Esophagus squamous epithelium (tissue), 5 donors: ENCODE measurements around the gene KIAA1191. TPM values are rescaled to one million over a fixed set of nuclear protein-coding genes. Genes with fewer than 3 reads are reported as not detected.
A peak's percentile ranks its signal among the peaks of the same experiment; 100 is the strongest.

ENCODE experiments used
- DNase-seq: peaks from one replicate; lab custom pipeline; 2025; lab: John Stamatoyannopoulos, UW
- H3K27ac ChIP-seq, 4 donors: fragments of 200-600 bp; sonication (generic); one replicate each; pipeline ENCODE4 v1.5.1; 2016 to 2019; ENCODE audit warnings: mild to moderate bottlenecking in 1 of 4
- H3K27me3 ChIP-seq, 4 donors: fragments of 200-600 bp; sonication (generic); 1 replicate in 3 of 4; 2 replicates in 1 of 4; pipeline versions ENCODE4 v1.5.1 to v1.6.0; 2017 to 2021; ENCODE audit warnings: antibody characterized with exemption in 1 of 4
- H3K36me3 ChIP-seq, 3 donors: fragments of 200-600 bp; sonication (generic); one replicate each; pipeline ENCODE4 v1.5.1; 2016 to 2019
- H3K4me1 ChIP-seq, 3 donors: fragments of 200-600 bp; sonication (generic); one replicate each; pipeline ENCODE4 v1.5.1; 2017 to 2019
- H3K4me3 ChIP-seq, 4 donors: fragments of 200-600 bp; sonication (generic); 1 replicate in 3 of 4; 2 replicates in 1 of 4; pipeline ENCODE4 v1.5.1; 2016 to 2019; ENCODE audit warnings: mild to moderate bottlenecking in 2 of 4, moderate library complexity in 1 of 4
- H3K9me3 ChIP-seq, 3 donors: fragments of 200-600 bp; sonication (generic); one replicate each; pipeline ENCODE4 v1.5.1; 2016 to 2019
- CTCF ChIP-seq, 6 experiments: fragments of 450-650 bp in 4 of 6; fragments of 200-600 bp in 2 of 6; sonication (generic) in 2 of 6; IDR thresholded peaks; one replicate each; pipeline ENCODE4 v1.5.1; 2016 to 2019; ENCODE audit warnings: antibody characterized with exemption in 6 of 6, mild to moderate bottlenecking in 4 of 6, moderate library complexity in 4 of 6
- POLR2A ChIP-seq, 4 donors: fragments of 450-650 bp; IDR thresholded peaks; one replicate each; pipeline ENCODE4 v1.6.1; 2017; ENCODE audit warnings: antibody characterized with exemption in 4 of 4, mild to moderate bottlenecking in 4 of 4, moderate library complexity in 3 of 4
- WGBS, 2 donors: methylation state at CpG; one replicate each; pipeline ENCODE4 v1.1.5; 2018; 5-methylcytosine and 5-hydroxymethylcytosine counted together
- intact Hi-C: fragments of 100-400 bp; cut with DNase I; formaldehyde crosslinking; loops from one replicate; pipeline ENCODE4 v1.15.0; 2022
- total RNA-seq, 4 donors: library from RNA; depleted of rRNA; stranded (reverse); fragments of >200 nt; gene quantifications; one replicate each; pipeline ENCODE4 v1.1.0, GENCODE V29; 2016
- donor health status: DM: yes; HTN: yes; CAD: no.

Gene KIAA1191
- total RNA-seq, 4 donors from 2014 or later, result 57.0 to 99.9 (median 73.7) TPM

- intact Hi-C loops, result no loop called here
- peaks cover 15 to 67% (median 30%) of the 10 kb centered on the region in 3 donors for H3K36me3 ChIP-seq
- 1% methylated on average over 14 to 35 of the region's 47 CpGs for WGBS, 2 donors
Observed at GRCh38 chr5:176388444-176389134, 27.0 kb upstream of the KIAA1191 start, which contains the start of the genes HIGD2A and NOP16. TSS of gene HIGD2A (plus strand) at chr5:176388751. CDS start at chr5:176388820, 69 bp downstream. TSS of gene NOP16 (minus strand) at chr5:176388598. CDS start at chr5:176388539, 59 bp downstream.

GRCh38 chr5:176388003-176388443, 26.5 kb upstream of the KIAA1191 start:
- peak overlapping the region; percentile 58 to 96 (median 72) for H3K4me3 ChIP-seq
- DNase-seq, result no peak
- no peaks in the 10 kb centered on the region for H3K9me3 ChIP-seq
- 0% methylated on average over 8 to 10 of the region's 29 CpGs for WGBS, 2 donors
- H3K36me3 ChIP-seq, result peaks cover 19 to 67% (median 31%) of the 10 kb centered on the region in 3 donors
- peaks cover 10 to 54% (median 20%) of the 10 kb centered on the region in 3 donors for H3K4me1 ChIP-seq
- no peaks in the 10 kb centered on the region for H3K27me3 ChIP-seq
- no peak for TF ChIP-seq CTCF (IDR thresholded peaks at IDR 0.05)
- no peak for TF ChIP-seq POLR2A (IDR thresholded peaks at IDR 0.05)
- intact Hi-C loops, result no loop called here
- peak overlapping the region; percentile 91 to 97 (median 95) for H3K27ac ChIP-seq

More at GRCh38 chr5:176388444-176389134, 27.0 kb upstream of the KIAA1191 start, which contains the start of the genes HIGD2A and NOP16:
- peak; percentile 98 for DNase-seq
- TF ChIP-seq CTCF (IDR thresholded peaks at IDR 0.05) (peak in 4 of 6 experiments; percentile 22 to 32 (median 26)), POLR2A (IDR thresholded peaks at IDR 0.05) (peak in 1 of 4 donors; percentile 12)
- peak within 1 kb of the TSS; percentile 91 to 97 (median 95) for H3K27ac ChIP-seq
- H3K4me1 ChIP-seq, result peaks cover 10 to 54% (median 20%) of the 10 kb centered on the region in 3 donors
- H3K27me3 ChIP-seq, result no peaks in the 10 kb centered on the region
- peak within 1 kb of the TSS; percentile 58 to 96 (median 72) for H3K4me3 ChIP-seq
- H3K9me3 ChIP-seq, result no peaks in the 10 kb centered on the region

GRCh38 chr5:176387384-176387925, 25.9 kb upstream of the KIAA1191 start:
- 22 to 26% methylated on average over 8 of the region's 8 CpGs for WGBS, 2 donors
- TF ChIP-seq CTCF (IDR thresholded peaks at IDR 0.05) (peak in 1 of 6 experiments; percentile 6), POLR2A (IDR thresholded peaks at IDR 0.05) (no peak)
- Histone ChIP-seq H3K27ac (peak overlapping the region in 3 of 4 donors; percentile 95 to 97 (median 95)), H3K9me3 (no peaks in the 10 kb centered on the region), H3K36me3 (peaks cover 18 to 67% (median 31%) of the 10 kb centered on the region in 3 donors), H3K4me3 (peak overlapping the region; percentile 58 to 96 (median 72)), H3K27me3 (no peaks in the 10 kb centered on the region), H3K4me1 (peaks cover 10 to 57% (median 20%) of the 10 kb centered on the region in 3 donors)
- intact Hi-C loops, result no loop called here
- DNase-seq, result no peak

- 44 to 100% methylated on average over 1 of the region's 1 CpG for WGBS, 2 donors
- TF ChIP-seq POLR2A (IDR thresholded peaks at IDR 0.05) (no peak), CTCF (IDR thresholded peaks at IDR 0.05) (no peak)
- Histone ChIP-seq H3K27me3 (no peaks in the 10 kb centered on the region), H3K4me1 (peaks cover 10 to 65% (median 20%) of the 10 kb centered on the region in 3 donors), H3K36me3 (peaks cover 12 to 67% (median 33%) of the 10 kb centered on the region in 3 donors), H3K4me3 (no peak overlapping the region), H3K27ac (peak overlapping the region in 1 of 4 donors; percentile 21), H3K9me3 (no peaks in the 10 kb centered on the region)
- intact Hi-C loops, result no loop called here
- DNase-seq, result no peak
Observed at GRCh38 chr5:176386491-176386890, 24.9 kb upstream of the KIAA1191 start.
